Loucy (cell line): ENCODE measurements around the gene RNASET2.

Experiments
- H2AFZ ChIP-seq: fragments of 200-600 bp; sonication (generic); 2 replicates; pipeline ENCODE4 v1.6.0; 2016; ENCODE audit warnings: antibody characterized with exemption, mild to moderate bottlenecking, low read length, moderate library complexity
- H3F3A ChIP-seq: fragments of 200-600 bp; 2 replicates; pipeline ENCODE4 v1.6.0; 2016; ENCODE audit warnings: antibody characterized with exemption, low read depth, mild to moderate bottlenecking
- H3K27me3 ChIP-seq: fragments of 200-600 bp; sonication (generic); 2 replicates; pipeline ENCODE4 v1.6.1; 2014; ENCODE audit warnings: low read length, mild to moderate bottlenecking; ENCODE audit not compliant: insufficient read depth, poor library complexity, severe bottlenecking
- H3K36me3 ChIP-seq: fragments of 200-600 bp; sonication (generic); 2 replicates; pipeline ENCODE4 v1.6.1; 2016; ENCODE audit warnings: low read length; ENCODE audit not compliant: insufficient read depth
- H3K4me1 ChIP-seq: fragments of 200-600 bp; sonication (generic); 2 replicates; pipeline ENCODE4 v1.5.1; 2014; ENCODE audit warnings: low read length, mild to moderate bottlenecking; ENCODE audit not compliant: insufficient read depth, poor library complexity, severe bottlenecking
- H3K4me2 ChIP-seq: fragments of 200-600 bp; sonication (generic); 2 replicates; pipeline ENCODE4 v1.6.0; 2014; ENCODE audit warnings: antibody characterized with exemption, low read length, low read depth, mild to moderate bottlenecking; ENCODE audit not compliant: poor library complexity, severe bottlenecking
- H3K4me3 ChIP-seq: fragments of 200-600 bp; sonication (generic); 2 replicates; pipeline ENCODE4 v1.5.1; 2014; ENCODE audit warnings: low read length, mild to moderate bottlenecking, mixed read lengths; ENCODE audit not compliant: poor library complexity, severe bottlenecking
- H3K79me2 ChIP-seq: fragments of 200-600 bp; sonication (generic); 2 replicates; pipeline ENCODE4 v1.6.1; 2014; ENCODE audit warnings: low read length; ENCODE audit not compliant: insufficient read depth
- H3K9ac ChIP-seq: fragments of 200-600 bp; sonication (generic); 2 replicates; pipeline ENCODE4 v1.6.0; 2014; ENCODE audit warnings: mild to moderate bottlenecking, low read depth, low read length, moderate library complexity; ENCODE audit not compliant: poor library complexity, severe bottlenecking
- H3K9me2 ChIP-seq: fragments of 200-600 bp; sonication (generic); replicated peaks from 2 replicates; pipeline ENCODE4 v1.6.1; 2016; ENCODE audit warnings: low read depth, low read length, mixed read lengths
- H3K9me3 ChIP-seq: fragments of 200-600 bp; sonication (generic); 2 replicates; pipeline ENCODE4 v1.6.1; 2014; ENCODE audit warnings: mild to moderate bottlenecking, antibody characterized with exemption, low read length, low read depth; ENCODE audit not compliant: insufficient read depth
- H4K20me1 ChIP-seq: fragments of 200-600 bp; sonication (generic); 2 replicates; pipeline ENCODE4 v1.6.0; 2014; ENCODE audit warnings: antibody characterized with exemption, low read length, mild to moderate bottlenecking; ENCODE audit not compliant: insufficient read depth, poor library complexity, severe bottlenecking
- EZH2phosphoT487 ChIP-seq: fragments of 200-600 bp; IDR thresholded peaks from 2 replicates; pipeline ENCODE4 v1.6.1; 2018; ENCODE audit warnings: antibody characterized with exemption, mild to moderate bottlenecking, moderate library complexity, borderline replicate concordance
- TF ChIP-seq, protein P1 (sequence below): fragments of 200-600 bp; sonication (generic); conservative IDR thresholded peaks from 2 replicates; pipeline ENCODE4 v1.5.1; 2014; ENCODE audit warnings: mild to moderate bottlenecking, antibody characterized with exemption, low read length

RNASET2 gene

DNA sequence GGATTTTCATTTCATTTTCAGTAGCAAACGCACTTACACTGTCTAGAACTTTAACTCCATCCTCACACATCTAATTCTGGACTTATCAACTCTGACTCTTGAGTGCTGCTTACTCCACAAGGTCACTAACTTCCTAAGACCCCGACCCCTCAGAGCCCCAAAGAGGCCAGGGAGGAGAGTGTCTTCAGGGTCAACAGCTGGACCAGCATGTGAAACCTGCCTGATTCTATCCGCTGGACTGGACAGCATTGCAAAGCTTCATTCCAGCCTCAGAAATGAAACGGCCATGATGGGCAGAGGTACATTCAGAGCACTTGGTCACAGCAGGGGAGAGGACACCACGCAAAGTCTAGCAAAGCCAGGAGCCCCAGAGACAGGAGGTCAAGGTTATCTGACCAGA lies 9.1 kb downstream of the RNASET2 start:
- Histone ChIP-seq H3K27me3 (no peaks in the 10 kb centered on the region), H3K79me2 (no peaks in the 10 kb centered on the region), H3K9me3 (no peaks in the 10 kb centered on the region), H3K9me2 (no peaks in the 10 kb centered on the region), H3K4me3 (no peak overlapping the region), H3K9ac (no peak overlapping the region), H4K20me1 (no peaks in the 10 kb centered on the region), H3K4me1 (peaks cover 4% of the 10 kb centered on the region), H3K36me3 (no peaks in the 10 kb centered on the region), H2AFZ (no peak overlapping the region), H3K4me2 (no peak overlapping the region), H3F3A (no peaks in the 10 kb centered on the region)
- TF ChIP-seq, protein P1, sequence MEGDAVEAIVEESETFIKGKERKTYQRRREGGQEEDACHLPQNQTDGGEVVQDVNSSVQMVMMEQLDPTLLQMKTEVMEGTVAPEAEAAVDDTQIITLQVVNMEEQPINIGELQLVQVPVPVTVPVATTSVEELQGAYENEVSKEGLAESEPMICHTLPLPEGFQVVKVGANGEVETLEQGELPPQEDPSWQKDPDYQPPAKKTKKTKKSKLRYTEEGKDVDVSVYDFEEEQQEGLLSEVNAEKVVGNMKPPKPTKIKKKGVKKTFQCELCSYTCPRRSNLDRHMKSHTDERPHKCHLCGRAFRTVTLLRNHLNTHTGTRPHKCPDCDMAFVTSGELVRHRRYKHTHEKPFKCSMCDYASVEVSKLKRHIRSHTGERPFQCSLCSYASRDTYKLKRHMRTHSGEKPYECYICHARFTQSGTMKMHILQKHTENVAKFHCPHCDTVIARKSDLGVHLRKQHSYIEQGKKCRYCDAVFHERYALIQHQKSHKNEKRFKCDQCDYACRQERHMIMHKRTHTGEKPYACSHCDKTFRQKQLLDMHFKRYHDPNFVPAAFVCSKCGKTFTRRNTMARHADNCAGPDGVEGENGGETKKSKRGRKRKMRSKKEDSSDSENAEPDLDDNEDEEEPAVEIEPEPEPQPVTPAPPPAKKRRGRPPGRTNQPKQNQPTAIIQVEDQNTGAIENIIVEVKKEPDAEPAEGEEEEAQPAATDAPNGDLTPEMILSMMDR: no peak
- TF ChIP-seq EZH2phosphoT487: no peak

DNA sequence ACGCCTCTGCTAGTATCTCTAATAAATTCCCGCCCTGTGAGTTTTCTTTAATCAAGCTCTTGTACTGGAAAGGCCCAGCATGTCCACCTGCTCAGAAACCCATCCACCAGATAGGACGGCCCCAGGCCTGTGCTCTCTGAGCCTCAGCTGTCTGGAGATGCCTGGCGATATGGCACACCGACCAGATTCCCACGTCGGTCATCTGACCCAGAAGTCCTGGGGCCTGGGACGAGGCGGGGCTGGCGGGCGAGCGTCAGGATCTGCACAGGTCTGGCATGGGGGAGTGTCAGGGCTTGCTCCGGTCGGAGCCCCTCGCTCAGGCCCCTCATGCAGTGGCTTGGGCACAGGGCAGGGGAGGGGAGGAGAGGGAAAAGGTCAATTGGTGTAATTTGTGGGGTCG lies 10.2 kb downstream of the RNASET2 start:
- Histone ChIP-seq H3K27me3 (no peaks in the 10 kb centered on the region), H3K4me2 (no peak overlapping the region), H3K9me2 (no peaks in the 10 kb centered on the region), H3K9me3 (no peaks in the 10 kb centered on the region), H3F3A (no peaks in the 10 kb centered on the region), H3K79me2 (no peaks in the 10 kb centered on the region), H2AFZ (no peak overlapping the region), H3K4me1 (peaks cover 2% of the 10 kb centered on the region), H3K4me3 (no peak overlapping the region), H4K20me1 (no peaks in the 10 kb centered on the region), H3K36me3 (no peaks in the 10 kb centered on the region), H3K9ac (no peak overlapping the region)
- no peak for TF ChIP-seq EZH2phosphoT487
- TF ChIP-seq, protein P1: no peak

DNA sequence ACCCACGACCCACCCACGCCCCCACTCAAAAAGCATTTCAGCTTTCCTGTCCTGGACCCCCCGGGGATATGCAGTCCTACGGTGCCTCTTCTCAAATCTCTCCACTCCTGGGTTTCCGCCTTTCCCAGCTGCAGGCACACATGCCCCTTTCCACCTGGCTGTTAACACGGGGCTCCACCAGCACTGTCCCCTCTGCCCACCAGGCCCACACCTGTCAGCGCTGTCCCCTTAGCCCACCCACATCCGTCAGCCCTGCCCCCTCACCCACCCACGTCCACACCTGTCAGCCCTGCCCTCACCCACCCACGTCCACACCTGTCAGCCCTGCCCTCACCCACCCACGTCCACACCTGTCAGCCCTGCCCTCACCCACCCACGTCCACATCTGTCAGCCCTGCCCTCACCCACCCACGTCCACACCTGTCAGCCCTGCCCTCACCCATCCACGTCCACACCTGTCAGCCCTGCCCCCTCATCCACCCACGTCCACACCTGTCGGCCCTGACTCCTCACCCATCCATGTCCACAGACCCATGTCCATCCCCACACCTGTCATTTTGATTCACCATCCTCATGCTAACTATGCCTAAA lies 11.6 kb downstream of the RNASET2 start:
- Histone ChIP-seq H3K4me2 (no peak overlapping the region), H2AFZ (no peak overlapping the region), H3K9me3 (no peaks in the 10 kb centered on the region), H3K27me3 (no peaks in the 10 kb centered on the region), H4K20me1 (no peaks in the 10 kb centered on the region), H3F3A (no peaks in the 10 kb centered on the region), H3K4me3 (no peak overlapping the region), H3K36me3 (no peaks in the 10 kb centered on the region), H3K9me2 (no peaks in the 10 kb centered on the region), H3K79me2 (no peaks in the 10 kb centered on the region), H3K4me1 (no peaks in the 10 kb centered on the region), H3K9ac (no peak overlapping the region)
- TF ChIP-seq, protein P1: no peak
